Measurements from ENCODE around the gene HAPLN2. TPM values are rescaled to one million over a fixed set of nuclear protein-coding genes. Genes with fewer than 3 reads are reported as not detected.

HAPLN2 gene
- total and polyA plus RNA-seq, 2 of the 4 experiments (the other 2 are of a cell fraction): not detected

DNA sequence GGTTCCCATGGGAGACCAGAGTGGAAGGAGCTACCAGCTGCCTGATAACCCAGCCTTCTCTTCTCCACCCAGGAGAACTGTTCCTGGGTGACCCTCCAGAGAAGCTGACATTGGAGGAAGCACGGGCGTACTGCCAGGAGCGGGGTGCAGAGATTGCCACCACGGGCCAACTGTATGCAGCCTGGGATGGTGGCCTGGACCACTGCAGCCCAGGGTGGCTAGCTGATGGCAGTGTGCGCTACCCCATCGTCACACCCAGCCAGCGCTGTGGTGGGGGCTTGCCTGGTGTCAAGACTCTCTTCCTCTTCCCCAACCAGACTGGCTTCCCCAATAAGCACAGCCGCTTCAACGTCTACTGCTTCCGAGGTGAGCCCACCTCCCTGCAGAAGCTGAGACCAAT is 29.3 kb downstream of the HAPLN2 start:
- Histone ChIP-seq H3K4me3 (ENCODE audit: insufficient read depth, low read depth, low read length) (no peak overlapping the region), H3K14ac (replicated peaks; ENCODE audit: low read depth, low read length) (no peak overlapping the region), H3K23ac (ENCODE audit: low read depth, low read length) (no peak overlapping the region), H2AK5ac (ENCODE audit: low read depth, low read length) (no peak overlapping the region), H2BK20ac (ENCODE audit: low read depth, low read length) (no peak overlapping the region), H3K4me2 (ENCODE audit: low read depth, low read length) (no peak overlapping the region), H3K27ac (ENCODE audit: insufficient read depth, low read length) (no peak overlapping the region), H3K18ac (ENCODE audit: low read depth, low read length) (no peak overlapping the region), H3K9ac (ENCODE audit: low read depth, low read length) (no peak overlapping the region), H4K91ac (ENCODE audit: insufficient read depth, low read depth, low read length) (no peak overlapping the region), H2BK15ac (ENCODE audit: low read depth, low read length) (no peak overlapping the region), H3K79me1 (ENCODE audit: low read depth in 1 of 2, low read length in 2 of 2) (no peaks in the 10 kb centered on the region), H4K20me1 (ENCODE audit: insufficient read depth, low read length) (peaks cover 7% of the 10 kb centered on the region; the same call in 1 of the 2 replicates), H3K36me3 (ENCODE audit: control insufficient read depth, insufficient read depth, low read length) (no peaks in the 10 kb centered on the region), H3K27me3 (ENCODE audit: control insufficient read depth, insufficient read depth, low read length) (peaks cover 84% of the 10 kb centered on the region), H3K56ac (ENCODE audit: extremely low read depth, insufficient read depth, low read length) (no peak overlapping the region), H3K9me1 (ENCODE audit: insufficient read depth, low read length) (no peaks in the 10 kb centered on the region), H2BK5ac (ENCODE audit: low read depth, low read length, poor library complexity, severe bottlenecking) (no peak overlapping the region), H3K9me3 (ENCODE audit: control insufficient read depth, insufficient read depth, low read length) (0 out of 2 replicates have a peak, but pooled peaks cover 1% of the 10 kb centered on the region), H3K4ac (ENCODE audit: low read depth, low read length) (no peak overlapping the region), H2AK9ac (replicated peaks; ENCODE audit: low read depth, low read length, poor library complexity) (peak overlapping the region; percentile 42), H2BK120ac (ENCODE audit: low read depth, low read length) (no peak overlapping the region), H4K8ac (ENCODE audit: low read depth in 2 of 2, low read length in 2 of 2) (no peak overlapping the region), H3K4me1 (ENCODE audit: control insufficient read depth, insufficient read depth, low read length) (no peaks in the 10 kb centered on the region), H4K5ac (ENCODE audit: low read depth, low read length) (no peak overlapping the region), H2AFZ (replicated peaks; ENCODE audit: low read length, poor library complexity) (no peak overlapping the region)
- WGBS, 2 experiments (ENCODE audit: extremely low coverage in 2 of 2, insufficient read length in 1 of 2): 60% methylated on average over 1 of the region's 10 CpGs; no CpG with 5 or more reads in 1 of the 2 experiments
- dilution Hi-C loops (cut with HindIII; ENCODE audit: low sequenced_read_pairs, unreplicated experiment): no loop called here
- POLR2A ChIA-PET (ENCODE audit: unreplicated experiment): no interaction called here
- in situ Hi-C loops (cut with MboI; ENCODE audit: low sequenced_read_pairs): no loop called here
- no peak for DNase-seq
- BruUV-seq (replicated peaks): no TSS peak
- CTCF ChIA-PET: no interaction called here
- ATAC-seq (ENCODE audit: low read depth): no peak
- no peak for TF ChIP-seq RAD21 (IDR thresholded peaks at IDR 0.05; ENCODE audit: low read length)
- TF ChIP-seq NFE2L2 (IDR thresholded peaks at IDR 0.05; ENCODE audit: low read depth, low read length): no peak
- TF ChIP-seq, protein P1, sequence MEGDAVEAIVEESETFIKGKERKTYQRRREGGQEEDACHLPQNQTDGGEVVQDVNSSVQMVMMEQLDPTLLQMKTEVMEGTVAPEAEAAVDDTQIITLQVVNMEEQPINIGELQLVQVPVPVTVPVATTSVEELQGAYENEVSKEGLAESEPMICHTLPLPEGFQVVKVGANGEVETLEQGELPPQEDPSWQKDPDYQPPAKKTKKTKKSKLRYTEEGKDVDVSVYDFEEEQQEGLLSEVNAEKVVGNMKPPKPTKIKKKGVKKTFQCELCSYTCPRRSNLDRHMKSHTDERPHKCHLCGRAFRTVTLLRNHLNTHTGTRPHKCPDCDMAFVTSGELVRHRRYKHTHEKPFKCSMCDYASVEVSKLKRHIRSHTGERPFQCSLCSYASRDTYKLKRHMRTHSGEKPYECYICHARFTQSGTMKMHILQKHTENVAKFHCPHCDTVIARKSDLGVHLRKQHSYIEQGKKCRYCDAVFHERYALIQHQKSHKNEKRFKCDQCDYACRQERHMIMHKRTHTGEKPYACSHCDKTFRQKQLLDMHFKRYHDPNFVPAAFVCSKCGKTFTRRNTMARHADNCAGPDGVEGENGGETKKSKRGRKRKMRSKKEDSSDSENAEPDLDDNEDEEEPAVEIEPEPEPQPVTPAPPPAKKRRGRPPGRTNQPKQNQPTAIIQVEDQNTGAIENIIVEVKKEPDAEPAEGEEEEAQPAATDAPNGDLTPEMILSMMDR (conservative IDR thresholded peaks at IDR 0.05; ENCODE audit: low read depth, low read length): no peak
- intact Hi-C loops (cut with micrococcal nuclease): no loop called here

Measured in IMR-90 (cell line).